ENCODE results near the gene PAQR7.

- TF ChIP-seq CTCF (IDR thresholded peaks at IDR 0.05; ENCODE audit: insufficient read depth, low read length, poor library complexity, severe bottlenecking) (no peak), EZH2phosphoT487 (conservative IDR thresholded peaks at IDR 0.05; ENCODE audit: low read length) (no peak)
Observed at GRCh38 chr1:25876693-25877077, 1.2 kb upstream of the PAQR7 start.
